ENCODE measurements around the gene NFIB.

The NFIB gene

GRCh38 chr9:14314424-14314928, 535 bp upstream of the NFIB start:
- Histone ChIP-seq H3K4me3 (no peak overlapping the region), H3K9ac (no peak overlapping the region), H4K20me1 (no peaks in the 10 kb centered on the region), H3K4me1 (peaks cover 22% of the 10 kb centered on the region), H3K9me3 (peaks cover 33% of the 10 kb centered on the region), H3K27me3 (no peaks in the 10 kb centered on the region), H3K27ac (no peak overlapping the region), H3K4me2 (no peak overlapping the region), H3K36me3 (no peaks in the 10 kb centered on the region)
- TF ChIP-seq Cebpa-rat (IDR thresholded peaks at IDR 0.05) = no peak

GRCh38 chr9:14313378-14313940, 482 bp downstream of the NFIB start:
- Histone ChIP-seq H3K4me3 (no peak overlapping the region), H4K20me1 (no peaks in the 10 kb centered on the region), H3K27ac (no peak overlapping the region), H3K4me2 (no peak overlapping the region), H3K4me1 (peaks cover 17% of the 10 kb centered on the region), H3K27me3 (no peaks in the 10 kb centered on the region), H3K9me3 (peaks cover 33% of the 10 kb centered on the region), H3K36me3 (no peaks in the 10 kb centered on the region), H3K9ac (no peak overlapping the region)
- TF ChIP-seq Cebpa-rat (IDR thresholded peaks at IDR 0.05) = no peak

- H3K4me1 ChIP-seq = peaks cover 12% of the 10 kb centered on the region
- TF ChIP-seq Cebpa-rat (IDR thresholded peaks at IDR 0.05) = no peak
- no peaks in the 10 kb centered on the region for H3K27me3 ChIP-seq
- no peak overlapping the region for H3K27ac ChIP-seq
- H3K4me3 ChIP-seq = no peak overlapping the region
- no peak overlapping the region for H3K4me2 ChIP-seq
- peaks cover 33% of the 10 kb centered on the region for H3K9me3 ChIP-seq
- H3K9ac ChIP-seq = no peak overlapping the region
- no peaks in the 10 kb centered on the region for H3K36me3 ChIP-seq
- no peaks in the 10 kb centered on the region for H4K20me1 ChIP-seq
These were observed 1.1 kb downstream of the NFIB start for GRCh38 chr9:14312719-14313377.

- TF ChIP-seq Cebpa-rat (IDR thresholded peaks at IDR 0.05) = no peak
- Histone ChIP-seq H3K27ac (no peak overlapping the region), H3K4me1 (peaks cover 11% of the 10 kb centered on the region), H3K9ac (no peak overlapping the region), H3K27me3 (no peaks in the 10 kb centered on the region), H3K36me3 (no peaks in the 10 kb centered on the region), H3K4me2 (no peak overlapping the region), H4K20me1 (no peaks in the 10 kb centered on the region), H3K4me3 (no peak overlapping the region), H3K9me3 (peaks cover 33% of the 10 kb centered on the region)
These were observed 1.8 kb downstream of the NFIB start for GRCh38 chr9:14311956-14312685.

GRCh38 chr9:14311171-14311949, 2.6 kb downstream of the NFIB start:
- no peak overlapping the region for H3K4me3 ChIP-seq
- H3K36me3 ChIP-seq = no peaks in the 10 kb centered on the region
- H3K27me3 ChIP-seq = no peaks in the 10 kb centered on the region
- peaks cover 11% of the 10 kb centered on the region for H3K4me1 ChIP-seq
- no peak overlapping the region for H3K27ac ChIP-seq
- H3K9me3 ChIP-seq = peaks cover 33% of the 10 kb centered on the region
- TF ChIP-seq Cebpa-rat (IDR thresholded peaks at IDR 0.05) = no peak
- H3K4me2 ChIP-seq = no peak overlapping the region
- no peak overlapping the region for H3K9ac ChIP-seq
- H4K20me1 ChIP-seq = no peaks in the 10 kb centered on the region

GRCh38 chr9:14310311-14310710, 3.6 kb downstream of the NFIB start:
- peaks cover 11% of the 10 kb centered on the region for H3K4me1 ChIP-seq
- no peaks in the 10 kb centered on the region for H4K20me1 ChIP-seq
- TF ChIP-seq Cebpa-rat (IDR thresholded peaks at IDR 0.05) = no peak
- no peaks in the 10 kb centered on the region for H3K27me3 ChIP-seq
- peaks cover 24% of the 10 kb centered on the region for H3K9me3 ChIP-seq
- H3K4me3 ChIP-seq = no peak overlapping the region
- no peak overlapping the region for H3K9ac ChIP-seq
- H3K27ac ChIP-seq = no peak overlapping the region
- H3K36me3 ChIP-seq = no peaks in the 10 kb centered on the region
- no peak overlapping the region for H3K4me2 ChIP-seq

GRCh38 chr9:14309403-14309802, 4.5 kb downstream of the NFIB start:
- Histone ChIP-seq H3K4me2 (peak overlapping the region; percentile 16; the same call in 1 of the 2 replicates), H3K9me3 (peaks cover 15% of the 10 kb centered on the region), H3K36me3 (no peaks in the 10 kb centered on the region), H4K20me1 (no peaks in the 10 kb centered on the region), H3K4me3 (no peak overlapping the region), H3K4me1 (peaks cover 11% of the 10 kb centered on the region), H3K27ac (no peak overlapping the region), H3K9ac (no peak overlapping the region), H3K27me3 (no peaks in the 10 kb centered on the region)
- TF ChIP-seq Cebpa-rat (IDR thresholded peaks at IDR 0.05) = no peak

GRCh38 chr9:14308853-14309145, 5.1 kb downstream of the NFIB start:
- Histone ChIP-seq H3K4me2 (no peak overlapping the region), H3K27me3 (no peaks in the 10 kb centered on the region), H3K9me3 (peaks cover 11% of the 10 kb centered on the region), H3K9ac (no peak overlapping the region), H3K36me3 (no peaks in the 10 kb centered on the region), H3K4me3 (no peak overlapping the region), H4K20me1 (no peaks in the 10 kb centered on the region), H3K27ac (no peak overlapping the region), H3K4me1 (peaks cover 11% of the 10 kb centered on the region)
- no peak for TF ChIP-seq Cebpa-rat (IDR thresholded peaks at IDR 0.05)

GRCh38 chr9:14307989-14308852, 5.7 kb downstream of the NFIB start:
- Histone ChIP-seq H4K20me1 (no peaks in the 10 kb centered on the region), H3K4me1 (peaks cover 11% of the 10 kb centered on the region), H3K36me3 (no peaks in the 10 kb centered on the region), H3K9ac (no peak overlapping the region), H3K27ac (no peak overlapping the region), H3K27me3 (no peaks in the 10 kb centered on the region), H3K9me3 (peaks cover 6% of the 10 kb centered on the region), H3K4me3 (no peak overlapping the region), H3K4me2 (no peak overlapping the region)
- TF ChIP-seq Cebpa-rat (IDR thresholded peaks at IDR 0.05) = no peak

All from BLaER1 (cell line).